ENCODE data around the gene EXOC4.

EXOC4 gene

GRCh38 chr7:133572843-133573242 is 320.0 kb downstream of the EXOC4 start:
- no peak for DNase-seq

- DNase-seq, result no peak
These were observed 320.8 kb downstream of the EXOC4 start for GRCh38 chr7:133573554-133574265.

GRCh38 chr7:133575726-133576440 is 323.0 kb downstream of the EXOC4 start:
- DNase-seq, result peak in 1 of 56 donors; percentile 7

- no peak for DNase-seq
These were observed 323.8 kb downstream of the EXOC4 start for GRCh38 chr7:133576612-133577168.

GRCh38 chr7:133582766-133583523 is 330.1 kb downstream of the EXOC4 start:
- no peak for DNase-seq

- DNase-seq, result no peak
These were observed 330.8 kb downstream of the EXOC4 start for GRCh38 chr7:133583545-133584171.

- no peak for DNase-seq
These were observed 332.2 kb downstream of the EXOC4 start for GRCh38 chr7:133584956-133585668.

GRCh38 chr7:133586253-133586652 is 333.4 kb downstream of the EXOC4 start:
- no peak for DNase-seq

GRCh38 chr7:133587903-133588302 is 335.0 kb downstream of the EXOC4 start:
- no peak for DNase-seq

- DNase-seq, result no peak
These were observed 337.9 kb downstream of the EXOC4 start for GRCh38 chr7:133590795-133591194.

- no peak for DNase-seq
These were observed 338.9 kb downstream of the EXOC4 start for GRCh38 chr7:133591704-133592340.

GRCh38 chr7:133593561-133593960 is 340.7 kb downstream of the EXOC4 start:
- no peak for DNase-seq

- DNase-seq, result peak in 1 of 56 donors; percentile 0
These were observed 348.7 kb downstream of the EXOC4 start for GRCh38 chr7:133601617-133602016.

GRCh38 chr7:133602291-133602690 is 349.4 kb downstream of the EXOC4 start:
- DNase-seq, result no peak

- no peak for DNase-seq
These were observed 354.1 kb downstream of the EXOC4 start for GRCh38 chr7:133606991-133607390.

- no peak for DNase-seq
These were observed 356.9 kb downstream of the EXOC4 start for GRCh38 chr7:133609806-133610205.

GRCh38 chr7:133611955-133612354 is 359.1 kb downstream of the EXOC4 start:
- DNase-seq, result no peak

- no peak for DNase-seq
These were observed 360.4 kb downstream of the EXOC4 start for GRCh38 chr7:133613250-133613790.

- no peak for DNase-seq
These were observed 361.4 kb downstream of the EXOC4 start for GRCh38 chr7:133614251-133614650.

- DNase-seq, result no peak
These were observed 366.1 kb downstream of the EXOC4 start for GRCh38 chr7:133618970-133619369.
